Progenitor cell of endocrine pancreas (in vitro differentiated cells): ENCODE data around the gene PCSK7. TPM values are rescaled to one million over a fixed set of nuclear protein-coding genes. Genes with fewer than 3 reads are reported as not detected.
"Not testable (repeated sequence)": the region's sequence is repeated elsewhere in the genome, so short reads cannot be mapped to it uniquely, and the experiment has no call there.

Source experiments
- DNase-seq: peaks from one replicate; pipeline ENCODE4 v3.0.0; 2021; ENCODE audit warnings: low spot score; ENCODE audit not compliant: unreplicated experiment
- H3K27ac Mint-ChIP-seq: 2 replicates; pipeline ENCODE4 v1.8.0; 2021; ENCODE audit warnings: mild to moderate bottlenecking, moderate library complexity, mixed read lengths
- H3K27me3 Mint-ChIP-seq: 2 replicates; pipeline ENCODE4 v1.8.0; 2021; ENCODE audit warnings: mixed read lengths
- H3K36me3 Mint-ChIP-seq: 2 replicates; pipeline ENCODE4 v1.8.0; 2022; ENCODE audit warnings: mixed read lengths; ENCODE audit not compliant: insufficient read depth
- H3K4me1 Mint-ChIP-seq: 2 replicates; pipeline ENCODE4 v1.8.0; 2021; ENCODE audit warnings: low read depth, mixed read lengths
- H3K4me3 Mint-ChIP-seq: 2 replicates; pipeline ENCODE4 v1.8.0; 2021; ENCODE audit warnings: low read depth, mild to moderate bottlenecking, moderate library complexity, mixed read lengths
- H3K9me3 Mint-ChIP-seq: 2 replicates; pipeline ENCODE4 v1.8.0; 2021; ENCODE audit warnings: low read depth, mixed read lengths
- CTCF ChIP-seq: fragments of 200-600 bp; sonication (generic); IDR thresholded peaks from one replicate; pipeline ENCODE4 v1.5.0; 2021; ENCODE audit warnings: antibody characterized with exemption, mild to moderate bottlenecking; ENCODE audit not compliant: unreplicated experiment
- total RNA-seq: library from RNA; stranded (reverse); gene quantifications from 2 replicates; pipeline ENCODE4 v1.2.1, GENCODE V29; 2021

The PCSK7 gene
- total RNA-seq, 1 donor from 2014 or later, result 62.3 TPM

- Mint-ChIP-seq H3K4me3 (no peak overlapping the region), H3K36me3 (peaks cover 34% of the 10 kb centered on the region), H3K27ac (peak overlapping the region; percentile 75), H3K4me1 (peaks cover 4% of the 10 kb centered on the region), H3K27me3 (no peaks in the 10 kb centered on the region), H3K9me3 (peaks cover 8% of the 10 kb centered on the region)
- TF ChIP-seq CTCF, result no peak
- no peak for DNase-seq
These were observed 39.3 kb upstream of the PCSK7 start for GRCh38 chr11:117271208-117271607.

GRCh38 chr11:117269856-117270255 is 38.0 kb upstream of the PCSK7 start:
- Mint-ChIP-seq H3K4me3 (no peak overlapping the region), H3K36me3 (peaks cover 33% of the 10 kb centered on the region), H3K9me3 (peaks cover 8% of the 10 kb centered on the region), H3K27me3 (no peaks in the 10 kb centered on the region), H3K27ac (no peak overlapping the region), H3K4me1 (peaks cover 4% of the 10 kb centered on the region)
- no peak for DNase-seq
- no peak for TF ChIP-seq CTCF

- Mint-ChIP-seq H3K36me3 (peaks cover 25% of the 10 kb centered on the region), H3K27me3 (no peaks in the 10 kb centered on the region)
These were observed 33.9 kb upstream of the PCSK7 start for GRCh38 chr11:117265745-117266144.

GRCh38 chr11:117264624-117265323 is 32.9 kb upstream of the PCSK7 start:
- not testable (repeated sequence) for H3K4me3 Mint-ChIP-seq, H3K27ac Mint-ChIP-seq, H3K27me3 Mint-ChIP-seq, H3K4me1 Mint-ChIP-seq, H3K9me3 Mint-ChIP-seq, DNase-seq
- H3K36me3 Mint-ChIP-seq, result peaks cover 28% of the 10 kb centered on the region

More at GRCh38 chr11:117265745-117266144, 33.9 kb upstream of the PCSK7 start:
- Mint-ChIP-seq H3K9me3 (no peaks in the 10 kb centered on the region), H3K27ac (no peak overlapping the region), H3K4me1 (peaks cover 1% of the 10 kb centered on the region), H3K4me3 (no peak overlapping the region)
- no peak for TF ChIP-seq CTCF
- DNase-seq, result no peak

GRCh38 chr11:117259417-117259816 is 27.5 kb upstream of the PCSK7 start:
- Mint-ChIP-seq H3K9me3 (no peaks in the 10 kb centered on the region), H3K27ac (no peak overlapping the region), H3K27me3 (no peaks in the 10 kb centered on the region), H3K36me3 (peaks cover 24% of the 10 kb centered on the region), H3K4me3 (no peak overlapping the region), H3K4me1 (no peaks in the 10 kb centered on the region)
- no peak for TF ChIP-seq CTCF
- DNase-seq, result no peak

- Mint-ChIP-seq H3K36me3 (peaks cover 26% of the 10 kb centered on the region), H3K9me3 (no peaks in the 10 kb centered on the region), H3K4me3 (no peak overlapping the region), H3K4me1 (no peaks in the 10 kb centered on the region), H3K27ac (no peak overlapping the region), H3K27me3 (no peaks in the 10 kb centered on the region)
- no peak for DNase-seq
- TF ChIP-seq CTCF, result no peak
These were observed 26.7 kb upstream of the PCSK7 start for GRCh38 chr11:117258576-117258975.
